HG02870 (cell line): ENCODE results near the gene OR11A1.

Experiments used
- ATAC-seq: cut with Tn5 transposase; IDR thresholded peaks from one replicate; pipeline ENCODE4 v1.9.1; 2021; ENCODE audit warnings: mild to moderate bottlenecking, moderate library complexity; ENCODE audit not compliant: unreplicated experiment

OR11A1 gene

DNA sequence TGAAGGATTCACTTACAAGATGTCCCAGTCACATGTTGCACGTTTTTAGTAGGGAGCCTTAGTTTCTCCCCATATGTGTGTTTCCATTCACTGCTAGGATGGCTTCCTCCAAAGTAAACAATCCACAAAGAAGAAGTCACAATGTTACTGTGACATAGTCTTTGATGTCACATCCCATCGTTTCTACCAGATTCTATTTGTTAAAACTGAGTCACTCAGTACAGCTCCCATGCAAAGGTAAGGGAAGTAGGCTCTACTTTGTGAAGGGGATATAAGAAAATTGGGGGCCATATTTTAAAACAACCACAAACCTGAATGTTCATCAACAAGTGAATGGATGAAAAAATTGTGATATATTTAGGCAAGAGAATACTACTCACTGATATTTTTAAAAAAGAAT lies at the start of gene OR11A1, which contains the start of gene OR2H1:
Gene OR11A1 (minus strand): TSS at position 101 of the 400 bp plus-strand sequence. CDS start 29,430 bp downstream, outside the sequence.
Gene OR2H1 (plus strand): TSS at position 185 of the 400 bp plus-strand sequence. CDS start 4,615 bp downstream, outside the sequence.
- no peak for ATAC-seq

DNA sequence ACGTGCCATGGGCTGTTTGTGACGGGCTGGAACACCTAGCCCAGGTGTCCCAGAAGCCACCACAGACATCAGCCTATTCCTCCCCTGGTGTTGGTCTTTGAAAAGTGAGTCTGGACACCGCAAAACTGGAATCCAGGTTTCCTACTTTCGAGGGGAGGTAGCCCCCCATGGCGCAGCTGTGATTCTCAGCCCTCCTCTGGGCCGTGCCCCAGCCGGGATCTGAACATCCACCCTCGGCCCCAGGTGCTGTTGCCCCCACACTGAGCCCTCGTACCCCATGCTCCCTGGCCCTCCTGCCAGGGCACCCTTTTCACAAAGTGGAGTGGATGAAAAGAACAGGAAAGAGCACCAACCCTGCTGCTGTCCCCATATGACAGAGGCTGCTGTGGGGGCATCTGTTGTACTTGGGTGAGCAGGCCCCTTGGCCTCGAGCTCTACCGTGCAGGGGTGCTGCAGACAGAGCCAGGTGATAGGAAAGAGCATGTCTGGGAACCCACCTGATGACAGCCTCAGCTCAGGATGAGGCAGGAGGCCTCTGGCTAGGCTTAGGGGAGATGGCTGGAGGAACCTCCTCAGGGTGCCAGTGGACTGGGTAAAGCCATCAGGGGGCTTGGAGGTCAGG lies 49.7 kb upstream of the OR11A1 start:
- no peak for ATAC-seq

DNA sequence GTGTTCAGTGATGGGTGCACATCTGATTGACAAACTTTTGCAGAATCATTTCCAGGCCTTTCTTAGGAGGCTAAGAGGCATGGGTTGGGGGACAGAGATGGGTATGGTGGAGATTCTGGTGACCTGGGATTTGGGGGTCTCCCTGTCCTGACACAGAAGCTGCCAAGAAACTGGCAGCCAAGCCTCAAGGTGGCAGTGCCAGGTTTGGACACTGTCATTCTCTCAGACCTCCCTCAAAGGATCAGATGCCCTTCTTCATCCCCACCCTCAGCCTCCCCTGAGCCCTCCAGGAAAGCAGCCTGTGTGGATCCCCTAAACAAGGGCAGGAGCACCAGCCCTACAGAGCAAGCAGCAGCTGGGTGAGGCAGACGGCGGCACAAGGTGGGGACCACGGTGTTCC lies 48.9 kb upstream of the OR11A1 start:
- ATAC-seq, result no peak

DNA sequence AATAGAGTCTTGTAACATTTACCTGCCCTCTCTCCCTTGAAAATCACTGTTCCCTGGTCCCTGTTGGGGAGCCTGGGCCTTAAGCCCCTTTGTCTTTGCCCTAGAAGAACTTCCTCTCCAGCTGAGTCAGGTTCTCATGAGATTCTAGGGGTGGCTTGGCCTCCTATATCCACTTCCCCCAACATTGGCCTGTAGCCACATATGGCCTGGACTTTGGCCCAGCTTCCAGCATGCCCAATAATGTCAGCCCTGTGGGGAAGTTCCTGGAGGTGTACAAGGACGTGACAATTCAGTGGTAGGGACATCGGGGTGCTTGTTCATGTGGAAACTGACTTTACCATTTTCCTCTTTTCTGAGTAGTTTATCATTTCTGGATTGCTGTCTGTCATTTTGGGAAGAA lies 48.1 kb upstream of the OR11A1 start:
- no peak for ATAC-seq

DNA sequence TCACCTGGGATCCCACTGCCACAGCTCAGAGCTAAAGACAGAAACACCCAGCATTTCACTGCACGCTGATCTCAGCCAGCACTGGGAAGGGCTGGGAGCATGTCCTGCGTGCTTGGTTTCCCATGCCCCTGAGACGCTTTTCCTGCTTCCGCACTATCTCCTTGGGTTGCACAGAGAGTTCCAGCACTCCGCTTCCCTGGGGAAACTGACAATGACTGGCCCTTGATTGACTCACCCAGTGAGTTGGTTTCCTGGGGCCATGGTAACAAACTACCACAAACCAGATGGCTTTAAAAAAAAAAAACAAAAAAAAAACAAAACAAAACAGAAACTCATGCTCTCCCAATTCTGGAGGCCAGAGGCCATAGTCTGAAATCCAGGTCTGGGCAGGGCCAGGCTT lies 45.7 kb upstream of the OR11A1 start:
- no peak for ATAC-seq

DNA sequence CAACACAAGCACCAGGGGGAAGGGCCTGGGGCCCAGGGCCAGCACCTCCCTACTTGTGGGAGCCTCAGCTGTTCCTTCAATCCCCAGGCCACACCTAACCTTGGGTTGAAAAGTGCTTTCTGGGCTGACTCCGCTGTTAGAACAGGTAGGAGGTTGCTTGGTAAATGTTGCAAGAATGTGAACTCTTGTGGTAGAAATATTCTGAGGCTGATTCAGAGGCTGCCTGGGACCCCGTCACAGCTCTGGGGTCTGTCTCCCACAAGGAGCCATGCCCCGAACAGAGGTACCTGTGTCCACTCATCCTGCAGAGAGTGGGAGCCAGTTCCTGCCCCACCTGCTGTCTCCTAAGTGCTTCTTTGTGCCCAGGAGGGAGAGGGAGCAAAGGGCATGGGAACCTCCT lies 45.3 kb upstream of the OR11A1 start:
- no peak for ATAC-seq

DNA sequence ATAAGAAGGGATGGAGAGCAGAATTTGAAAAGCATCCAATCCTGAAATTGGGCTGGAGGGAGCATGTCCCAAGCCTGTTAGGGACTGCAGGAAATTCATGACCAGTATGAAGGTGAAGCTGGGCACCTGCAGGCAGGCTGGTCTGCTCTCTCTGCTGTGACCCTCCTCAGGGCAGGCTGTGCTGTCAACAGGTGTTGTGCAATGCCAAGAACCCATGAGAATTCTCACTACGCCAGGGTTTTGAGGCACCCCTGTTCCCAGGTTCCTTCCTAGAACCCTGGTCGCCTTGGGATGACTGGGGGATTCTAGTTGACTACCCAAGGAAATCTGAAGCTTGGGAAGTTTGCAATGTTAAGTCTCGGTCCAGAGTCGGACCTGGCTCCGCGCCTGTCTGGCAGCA lies 44.2 kb upstream of the OR11A1 start:
- ATAC-seq, result no peak

DNA sequence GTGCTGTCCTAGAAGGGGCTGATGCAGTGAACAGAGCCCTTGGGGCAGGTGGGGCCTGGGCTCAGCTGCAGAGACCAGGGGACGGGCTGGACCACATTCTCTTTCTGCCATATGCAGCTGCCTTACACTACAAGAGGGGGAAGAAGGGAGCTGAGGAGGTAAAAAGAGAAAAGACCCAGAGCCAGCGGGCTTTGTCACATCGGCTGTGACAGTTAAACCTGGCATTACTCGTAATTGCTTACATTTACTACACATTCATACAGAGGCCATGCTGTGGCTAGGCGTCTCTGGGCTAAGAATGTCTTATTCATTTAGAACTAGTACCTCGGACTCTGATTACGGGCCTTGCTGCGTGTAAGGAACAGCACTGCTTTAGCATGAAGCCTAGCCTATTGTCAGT lies 43.7 kb upstream of the OR11A1 start:
- no peak for ATAC-seq

GRCh38 chr6:29499704-29500103 lies 42.8 kb upstream of the OR11A1 start:
- no peak for ATAC-seq

- ATAC-seq, result no peak
Measured at GRCh38 chr6:29496961-29497360, 40.1 kb upstream of the OR11A1 start.

DNA sequence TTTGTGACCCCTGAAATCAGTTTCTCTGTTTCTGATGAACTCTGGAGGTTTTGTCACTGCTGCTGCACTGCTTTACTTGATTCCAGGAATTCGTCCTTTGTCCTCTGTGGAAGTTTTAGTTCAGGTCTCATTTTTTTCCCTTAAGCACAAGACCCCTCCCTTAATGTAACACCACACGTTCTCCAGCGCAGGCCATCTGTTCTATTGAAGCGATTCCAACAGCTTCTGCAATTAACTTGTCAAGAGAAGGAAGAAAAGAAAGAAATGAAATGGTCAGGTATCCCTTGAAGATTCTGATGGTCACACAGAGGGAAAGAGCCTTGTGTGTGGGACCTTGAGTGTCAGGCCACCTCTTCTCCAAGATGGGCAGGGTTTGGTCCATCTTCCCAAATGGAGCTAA lies 38.7 kb upstream of the OR11A1 start:
- no peak for ATAC-seq

DNA sequence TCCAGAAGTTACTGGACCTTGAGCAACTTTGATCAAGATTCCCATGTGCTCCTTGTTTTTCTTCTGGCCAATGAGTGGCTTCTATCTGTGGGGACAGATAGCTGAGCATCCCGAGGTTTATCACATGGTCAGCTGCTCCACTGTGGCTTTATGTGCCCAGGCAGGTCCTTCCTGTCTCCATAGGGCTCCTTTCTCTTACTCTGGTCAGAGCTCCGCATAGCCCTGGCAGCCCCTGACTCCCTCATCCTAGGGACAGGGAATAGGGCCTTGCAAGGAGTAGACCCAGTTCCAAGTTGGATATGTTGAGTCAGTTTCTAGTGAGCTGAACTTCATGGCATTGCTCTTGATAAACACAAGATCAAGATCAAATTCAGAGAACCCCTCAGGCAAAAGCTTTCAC lies 37.3 kb upstream of the OR11A1 start:
- no peak for ATAC-seq

GRCh38 chr6:29493261-29493660 lies 36.4 kb upstream of the OR11A1 start:
- ATAC-seq, result no peak

- no peak for ATAC-seq
Measured at GRCh38 chr6:29491574-29491973, 34.7 kb upstream of the OR11A1 start.

DNA sequence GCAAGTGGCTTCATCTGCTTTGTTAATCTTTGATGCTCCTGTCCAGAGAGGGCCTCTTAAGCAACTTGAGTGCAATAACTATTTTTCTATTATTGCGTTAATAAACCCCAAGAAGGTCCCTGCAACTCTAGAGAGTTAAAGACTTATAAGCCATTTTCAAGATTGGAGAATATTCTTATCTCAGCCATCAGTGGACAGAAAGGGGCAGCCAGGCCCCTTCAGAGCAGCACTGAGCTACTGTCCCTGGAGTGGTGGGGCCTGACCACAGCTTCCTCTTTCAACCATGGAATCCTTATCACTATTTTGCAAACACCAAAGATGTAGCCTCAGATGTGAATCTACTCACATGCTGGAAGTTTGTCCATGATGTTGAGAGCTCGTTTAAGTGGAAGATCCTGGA lies 33.7 kb upstream of the OR11A1 start:
- no peak for ATAC-seq

DNA sequence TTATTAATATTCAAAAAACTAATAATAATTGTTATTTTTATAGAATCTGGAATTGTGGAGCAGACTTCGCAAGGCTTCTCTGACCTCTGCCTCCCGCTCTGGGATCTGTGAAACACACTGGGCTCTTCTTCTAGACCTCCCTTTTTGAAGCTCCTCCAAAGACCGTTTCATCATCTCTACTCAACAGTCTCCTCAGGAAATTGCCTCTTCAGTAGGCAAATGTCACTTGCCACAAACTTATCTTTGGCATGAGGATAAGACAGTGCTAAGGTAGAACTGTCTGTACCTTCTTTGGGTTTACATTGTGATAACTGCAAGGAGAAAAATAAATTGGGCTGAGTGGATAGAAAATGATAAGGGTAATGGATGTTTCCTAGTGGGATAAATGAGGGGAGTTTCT lies 33.2 kb upstream of the OR11A1 start:
- ATAC-seq, result no peak

GRCh38 chr6:29489286-29489685 lies 32.4 kb upstream of the OR11A1 start:
- no peak for ATAC-seq

DNA sequence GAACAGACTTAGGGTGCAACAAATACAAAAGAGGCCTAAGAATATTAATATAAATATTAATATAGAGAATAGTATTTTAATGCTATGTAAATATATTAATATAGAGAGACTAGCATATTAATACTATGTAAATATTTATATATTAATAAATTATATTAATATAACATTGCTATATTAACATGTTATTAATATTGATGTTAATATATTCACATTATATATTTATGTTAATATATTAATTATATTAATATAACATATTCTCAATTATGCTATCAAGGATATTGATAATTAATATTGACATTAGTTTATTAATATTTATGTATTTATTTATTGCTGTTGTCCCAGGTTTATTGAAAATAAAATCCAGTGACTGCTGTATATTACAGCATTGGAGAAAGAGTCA lies 32.0 kb upstream of the OR11A1 start:
- no peak for ATAC-seq

- ATAC-seq, result no peak
Measured at GRCh38 chr6:29487660-29488059, 30.8 kb upstream of the OR11A1 start, which contains the start of gene MAS1L. Gene MAS1L, minus strand, starts transcription at chr6:29487956. Its CDS starts 54 bp downstream, at chr6:29487902.

GRCh38 chr6:29487131-29487530 lies 30.3 kb upstream of the OR11A1 start:
- ATAC-seq, result no peak

DNA sequence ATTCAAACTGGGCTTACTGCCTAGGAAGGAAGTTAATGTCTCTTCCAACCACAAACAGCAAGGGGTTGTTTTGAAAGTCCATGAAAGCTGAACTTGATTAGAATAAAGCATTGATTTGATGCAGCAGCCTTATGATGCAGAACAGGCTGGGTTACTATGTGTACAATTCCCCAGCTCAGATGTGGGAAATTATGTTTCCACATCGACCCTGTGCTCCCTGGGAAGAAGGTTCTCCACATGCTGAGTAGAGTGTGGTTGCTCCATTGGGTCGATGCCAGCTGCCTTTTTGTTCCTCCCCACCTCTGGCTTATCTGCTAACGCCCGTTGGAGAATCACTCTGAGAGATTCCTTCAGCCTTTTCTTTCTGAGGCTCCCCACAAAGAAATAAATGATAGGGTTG lies 29.7 kb upstream of the OR11A1 start:
- no peak for ATAC-seq

- ATAC-seq, result no peak
Measured at GRCh38 chr6:29483735-29484134, 26.9 kb upstream of the OR11A1 start.

DNA sequence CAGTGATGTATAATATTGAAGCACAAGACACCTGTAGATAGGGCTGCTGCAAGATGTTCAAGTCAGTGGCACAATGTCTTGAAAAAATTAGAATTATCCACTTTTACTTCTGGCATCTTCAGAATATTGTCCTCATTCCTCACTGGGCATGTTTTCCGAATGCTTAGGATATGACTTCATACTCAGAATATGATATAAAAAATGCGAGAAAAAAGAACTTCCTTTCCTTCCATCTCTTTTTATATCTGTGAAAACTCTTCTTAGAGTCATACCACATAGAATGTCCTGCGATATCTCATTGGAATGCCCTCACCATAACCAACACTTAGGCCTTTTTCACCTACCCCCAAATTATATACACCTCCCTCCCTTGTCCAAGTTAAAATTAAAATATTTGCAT lies 26.3 kb upstream of the OR11A1 start:
- no peak for ATAC-seq
